HG02943 (cell line): ENCODE measurements around the gene SLAMF7.

ENCODE experiments used
- ATAC-seq: cut with Tn5 transposase; IDR thresholded peaks from one replicate; pipeline ENCODE4 v1.9.1; 2021; ENCODE audit warnings: mild to moderate bottlenecking, low read depth, moderate library complexity; ENCODE audit not compliant: unreplicated experiment

The SLAMF7 gene

DNA sequence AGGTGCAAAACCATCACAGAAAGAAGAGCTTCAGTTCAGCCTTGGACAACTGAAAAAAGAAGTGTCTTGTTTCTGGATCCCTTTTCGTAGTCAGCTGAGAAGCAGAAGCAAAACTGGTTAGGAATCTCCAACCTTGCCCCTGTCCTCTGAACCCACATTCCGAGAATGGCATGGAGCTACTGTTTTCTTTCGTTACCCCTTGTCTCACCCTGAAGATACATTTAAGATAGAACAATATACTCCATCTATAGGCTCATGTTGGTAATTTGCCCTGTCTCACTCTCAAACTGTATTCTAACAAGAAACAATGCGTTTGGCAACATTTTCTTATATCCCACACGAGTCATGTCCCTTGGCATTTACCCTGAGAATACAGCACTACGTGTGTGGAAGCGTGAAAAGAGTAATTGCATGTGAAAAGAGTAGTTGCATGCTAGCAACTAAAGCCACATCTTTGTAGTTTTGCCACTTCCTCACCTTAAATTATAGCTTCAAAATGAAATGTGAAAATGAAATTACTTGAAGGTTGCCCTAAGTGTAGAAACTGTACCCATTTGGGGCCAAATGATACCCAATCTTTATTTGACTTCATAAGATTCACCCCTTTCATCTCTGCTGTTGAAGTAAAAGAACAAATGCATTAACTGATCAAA, 5.3 kb downstream of the SLAMF7 start:
- ATAC-seq = peak; percentile 44

- ATAC-seq = no peak
Measured at GRCh38 chr1:160744852-160745520, 5.9 kb downstream of the SLAMF7 start.

DNA sequence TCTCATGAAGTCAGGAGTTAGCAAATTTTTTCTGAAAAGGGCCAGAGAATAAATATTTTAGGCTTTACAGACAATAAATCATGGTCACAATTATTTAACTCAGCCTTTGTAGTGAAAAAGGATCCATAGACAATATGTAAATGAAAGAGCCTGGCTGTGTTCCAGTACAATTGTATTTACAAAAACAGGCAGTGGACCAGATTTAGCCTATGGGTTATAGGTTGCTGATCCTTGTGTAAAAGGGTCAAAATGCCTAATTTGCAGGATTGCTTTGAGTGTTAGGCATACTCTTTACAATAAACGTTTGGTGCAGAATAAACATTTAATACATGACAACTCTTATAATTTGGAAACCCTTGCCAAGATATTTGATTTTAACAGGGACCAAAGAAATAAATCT, 6.5 kb downstream of the SLAMF7 start:
- ATAC-seq = no peak

DNA sequence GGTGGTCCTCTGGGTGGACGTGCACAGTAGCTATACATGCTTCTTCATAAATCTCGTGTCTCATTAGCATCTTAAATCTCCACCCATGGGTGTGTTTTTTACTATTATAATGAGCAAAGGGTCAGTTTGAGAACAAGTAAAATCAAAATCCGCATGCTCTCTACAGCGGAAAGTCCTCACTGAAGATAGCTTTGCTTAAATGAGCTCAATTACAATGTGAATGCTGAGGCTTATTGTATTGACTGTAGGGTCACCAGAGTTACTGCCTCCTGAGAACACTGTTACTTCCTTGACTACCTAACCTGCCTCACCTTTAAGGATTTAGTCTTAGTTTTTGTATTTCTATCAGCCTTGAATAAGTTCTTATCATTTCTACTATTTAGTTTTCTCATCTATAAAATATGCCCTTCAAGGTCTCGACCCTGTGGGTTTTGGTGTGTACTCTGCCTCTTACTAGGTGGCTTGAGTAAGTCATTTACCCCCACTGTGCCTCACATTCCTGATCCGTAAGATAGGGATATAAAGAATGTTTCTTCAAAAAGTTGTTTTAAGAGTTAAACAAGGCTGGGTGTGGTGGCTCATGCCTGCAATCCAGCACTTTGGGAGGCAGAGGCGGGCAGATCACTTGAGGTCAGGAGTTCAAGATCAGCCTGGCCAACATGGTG, 7.9 kb downstream of the SLAMF7 start:
- no peak for ATAC-seq

DNA sequence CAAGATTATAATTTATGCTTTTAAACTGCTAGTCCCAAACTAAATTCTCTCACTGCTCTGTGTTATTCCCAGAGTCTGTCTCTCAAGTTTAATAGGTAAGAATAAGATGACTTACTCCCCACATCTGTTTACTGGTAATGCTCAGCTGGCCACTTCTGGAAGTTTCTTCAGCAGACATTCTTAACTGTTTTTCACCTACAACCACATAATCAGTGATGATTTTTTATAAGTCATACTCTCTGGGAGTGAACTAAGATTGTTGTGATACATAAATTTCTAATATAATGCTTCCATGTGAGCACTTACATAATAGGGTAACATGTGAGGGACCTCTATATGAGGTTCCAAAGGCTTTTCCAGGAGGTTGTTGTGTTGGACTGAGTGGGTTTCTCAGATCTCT, 8.7 kb downstream of the SLAMF7 start:
- ATAC-seq = no peak

GRCh38 chr1:160748181-160748877, 9.3 kb downstream of the SLAMF7 start:
- ATAC-seq = no peak

DNA sequence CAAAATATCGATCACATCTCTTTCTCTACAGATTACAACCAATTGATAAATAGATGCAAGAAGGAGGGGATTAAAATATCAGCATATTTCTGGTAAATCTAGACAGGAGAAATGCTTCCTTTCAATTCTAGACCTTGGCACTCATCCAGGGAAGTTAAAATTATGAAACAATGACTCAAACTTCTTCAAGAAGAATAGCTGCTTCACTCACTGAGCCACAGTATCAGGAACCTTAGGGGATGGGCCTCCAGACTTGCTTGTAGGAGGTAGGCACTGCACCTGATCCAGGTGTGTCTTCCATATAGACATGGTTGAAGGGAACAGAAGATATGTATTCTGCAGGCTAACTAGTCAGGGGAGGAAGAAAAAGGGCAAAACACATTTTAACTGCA, 9.8 kb downstream of the SLAMF7 start:
- ATAC-seq = no peak

DNA sequence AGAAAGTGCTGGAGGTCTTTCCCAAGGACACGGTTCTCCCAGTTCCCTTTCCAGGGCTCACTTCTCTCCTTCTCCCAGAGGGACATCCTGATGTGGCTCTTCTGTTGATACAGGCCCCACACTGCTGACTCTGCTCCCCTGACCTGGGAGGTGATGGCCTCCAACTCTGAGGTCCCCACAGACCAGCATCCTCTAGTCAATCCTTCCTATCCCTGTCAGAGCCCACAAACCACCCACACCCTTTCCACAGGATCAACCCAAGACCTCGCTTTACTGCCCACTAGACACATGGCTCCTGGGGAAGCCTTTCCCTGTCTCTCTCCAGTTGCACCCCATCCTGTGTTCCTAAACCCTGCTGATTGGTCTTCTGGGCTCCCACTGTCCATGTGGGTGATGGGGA, 11.6 kb downstream of the SLAMF7 start:
- no peak for ATAC-seq

GRCh38 chr1:160752406-160752805, 13.4 kb downstream of the SLAMF7 start:
- ATAC-seq = no peak

- no peak for ATAC-seq
Measured at GRCh38 chr1:160752924-160753323, 13.9 kb downstream of the SLAMF7 start.

DNA sequence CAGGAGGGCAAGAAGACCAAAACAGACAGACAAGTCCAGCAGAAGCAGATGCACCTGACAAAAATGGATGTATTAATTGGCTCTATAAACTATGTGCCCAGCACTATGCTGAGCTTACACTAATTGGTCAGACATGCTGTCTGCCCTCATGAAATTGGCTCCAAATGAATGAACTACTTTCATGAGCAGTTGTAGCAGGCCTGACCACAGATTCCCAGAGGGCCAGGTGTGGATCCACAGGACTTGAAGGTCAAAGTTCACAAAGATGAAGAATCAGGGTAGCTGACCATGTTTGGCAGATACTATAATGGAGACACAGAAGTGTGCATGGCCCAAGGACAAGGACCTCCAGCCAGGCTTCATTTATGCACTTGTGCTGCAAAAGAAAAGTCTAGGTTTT, 14.5 kb downstream of the SLAMF7 start:
- ATAC-seq = no peak

DNA sequence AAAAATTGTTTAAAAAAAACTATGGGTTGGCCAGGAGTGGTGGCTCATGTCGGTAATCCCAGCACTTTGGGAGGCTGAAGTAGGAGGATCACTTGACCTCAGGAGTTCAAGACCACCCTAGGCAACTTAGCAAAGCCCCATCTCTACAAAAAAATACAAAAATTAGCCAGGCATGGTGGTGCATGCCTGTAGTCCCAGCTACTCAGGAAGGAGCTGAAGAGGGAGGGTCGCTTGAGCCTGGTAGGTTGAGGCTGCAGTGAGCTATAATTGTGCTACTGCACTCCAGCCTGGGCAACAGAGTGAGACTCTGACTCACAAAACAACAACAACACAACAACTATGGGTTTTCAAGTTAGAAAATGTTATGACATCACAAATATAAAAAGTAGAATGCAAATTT, 16.4 kb downstream of the SLAMF7 start:
- ATAC-seq = no peak

- ATAC-seq = no peak
Measured at GRCh38 chr1:160755911-160756848, 17.1 kb downstream of the SLAMF7 start.

DNA sequence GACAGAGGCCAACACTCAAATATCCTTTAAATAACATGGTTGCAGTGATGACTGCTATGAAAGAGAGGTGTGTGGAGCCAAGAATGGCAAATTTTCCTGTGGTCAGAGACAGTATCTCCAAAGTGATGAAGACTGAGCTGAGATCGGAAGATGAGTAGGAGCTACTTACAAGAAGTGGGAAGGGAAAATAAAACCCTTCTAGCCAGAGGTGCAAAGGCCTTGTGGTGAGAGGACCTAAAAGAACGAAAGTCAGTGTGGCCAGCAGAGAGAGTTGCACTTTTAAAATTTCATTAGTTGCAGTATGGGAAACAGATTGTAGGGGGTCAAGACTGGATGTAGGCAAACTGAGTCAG, 17.8 kb downstream of the SLAMF7 start:
- no peak for ATAC-seq

- no peak for ATAC-seq
Measured at GRCh38 chr1:160758521-160758920, 19.5 kb downstream of the SLAMF7 start.

DNA sequence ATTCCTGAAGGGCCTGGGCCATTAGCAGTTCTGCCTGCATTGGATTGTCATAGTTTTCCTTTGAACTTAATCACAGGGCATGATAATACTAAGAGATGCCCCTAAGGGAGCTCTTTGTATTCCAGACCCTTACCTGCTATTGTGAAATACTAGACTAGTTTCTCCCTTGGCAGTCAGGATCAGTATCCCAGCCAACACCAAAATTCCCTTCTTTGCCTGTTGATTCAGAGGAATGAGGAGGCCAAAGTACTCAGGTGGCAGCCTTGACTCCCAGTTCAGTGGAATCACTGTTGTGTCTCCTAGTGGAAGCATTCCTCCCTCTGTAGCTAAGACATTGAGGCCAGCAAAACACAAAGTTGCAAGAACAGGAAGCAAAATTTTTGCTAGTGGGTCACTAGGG, 20.7 kb downstream of the SLAMF7 start:
- ATAC-seq = no peak

DNA sequence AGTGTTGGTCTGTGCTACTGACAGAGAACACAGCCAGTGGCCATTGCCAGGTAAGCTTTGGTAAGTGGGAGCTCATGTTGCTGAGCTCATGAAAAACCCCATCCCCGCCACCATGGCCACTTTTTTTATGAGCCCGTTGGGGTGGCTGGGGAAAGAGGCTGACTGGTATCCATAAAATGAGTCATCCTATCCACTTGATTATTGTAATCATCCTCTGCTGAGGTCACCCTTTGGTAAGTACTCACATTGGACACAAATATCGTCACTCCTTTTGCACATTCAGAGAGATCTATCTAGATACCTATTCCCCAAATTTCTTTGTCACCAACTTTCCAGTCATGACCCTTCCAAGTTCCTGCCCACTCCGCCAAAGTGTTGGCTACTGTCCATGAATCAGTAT, 22.0 kb downstream of the SLAMF7 start:
- ATAC-seq = no peak

- no peak for ATAC-seq
Measured at GRCh38 chr1:160761886-160762285, 22.8 kb downstream of the SLAMF7 start.

- no peak for ATAC-seq
Measured at GRCh38 chr1:160763993-160764392, 24.9 kb downstream of the SLAMF7 start.
